ENCODE measurements around the gene LIG3. TPM values are rescaled to one million over a fixed set of nuclear protein-coding genes. Genes with fewer than 3 reads are reported as not detected.
A peak's percentile ranks its signal among the peaks of the same experiment; 100 is the strongest.

LIG3 gene
- polyA plus RNA-seq, 3 donors = 6.0 to 14.6 (median 7.5) TPM

DNA sequence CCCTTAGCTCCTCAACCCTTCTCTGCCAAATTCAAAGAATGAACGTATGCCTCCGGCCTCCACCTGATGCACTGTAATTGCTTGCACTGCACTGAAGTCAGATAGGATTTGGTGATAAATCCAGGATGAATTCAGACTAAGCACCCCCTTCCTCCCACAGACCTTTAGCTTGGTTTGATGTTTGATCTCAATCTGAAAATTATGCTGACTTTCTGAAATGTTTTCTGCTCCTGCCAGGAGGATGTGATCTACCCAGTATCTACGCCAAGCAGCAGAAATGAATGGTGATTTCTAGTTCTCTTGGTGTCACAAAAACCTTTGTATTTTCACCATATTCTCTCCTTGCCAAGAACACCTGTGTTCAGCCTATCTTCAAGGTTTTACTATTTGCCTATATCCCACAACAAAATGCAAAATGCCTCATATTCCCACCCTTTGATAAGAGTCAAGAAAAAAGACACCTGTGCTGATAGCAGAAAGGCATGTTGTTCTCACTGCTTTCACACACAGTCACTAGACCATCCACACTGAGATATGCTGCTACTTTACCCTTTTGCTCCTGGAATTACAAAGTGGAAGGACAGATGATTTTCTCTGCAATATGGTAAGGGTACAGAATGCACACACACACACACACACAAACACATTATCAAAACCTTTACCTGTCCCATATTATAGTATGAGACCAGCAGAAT lies 68.5 kb downstream of the LIG3 start:
- Histone ChIP-seq H3K4me2 (replicated peaks; ENCODE audit: extremely low read depth, low read length, poor library complexity, severe bottlenecking) (no peak overlapping the region), H3K4me1 (ENCODE audit: control insufficient read depth in 1 of 2, insufficient read depth in 2 of 2, low read length in 2 of 2) (peaks cover 53 to 57% of the 10 kb centered on the region in 2 donors), H2AFZ (ENCODE audit: insufficient read depth, low read depth, low read length, poor library complexity, severe bottlenecking) (no peak overlapping the region), H3K9me3 (replicated peaks in 1 of 2; ENCODE audit: control insufficient read depth in 1 of 2, insufficient read depth in 1 of 2, low read length in 2 of 2) (no peaks in the 10 kb centered on the region), H3K9ac (ENCODE audit: insufficient read depth, low read length, poor library complexity, severe bottlenecking) (no peak overlapping the region), H3K36me3 (replicated peaks in 1 of 2; ENCODE audit: control insufficient read depth in 1 of 2, insufficient read depth in 2 of 2, low read length in 2 of 2) (no peaks in the 10 kb centered on the region), H3K27ac (ENCODE audit: low read depth in 1 of 2, low read length in 2 of 2) (no peak overlapping the region), H3K79me2 (ENCODE audit: insufficient read depth, low read length) (peaks cover 77% of the 10 kb centered on the region), H4K20me1 (ENCODE audit: insufficient read depth, low read length) (peaks cover 3% of the 10 kb centered on the region), H3K4me3 (replicated peaks in 1 of 3; ENCODE audit: low read depth in 2 of 3, low read length in 3 of 3) (no peak overlapping the region), H3K27me3 (ENCODE audit: control insufficient read depth in 2 of 2, insufficient read depth in 2 of 2, low read length in 2 of 2) (no peaks in the 10 kb centered on the region)
- H3K9me3 Mint-ChIP-seq = peaks cover 0 to 3% (median 0%) of the 10 kb centered on the region in 7 donors
- H3K27me3 Mint-ChIP-seq (ENCODE audit: low read depth in 3 of 3) = peaks cover 0 to 2% (median 0%) of the 10 kb centered on the region in 3 donors
- 100% methylated on average over 1 of the region's 3 CpGs for WGBS (ENCODE audit: insufficient coverage)
- TF ChIP-seq CTCF (IDR thresholded peaks at IDR 0.05) = no peak
- no peak overlapping the region for H3K4me3 Mint-ChIP-seq
- peaks cover 12 to 18% of the 10 kb centered on the region in 2 donors for H3K36me3 Mint-ChIP-seq
- peak overlapping the region in 3 of 7 donors; percentile 19 to 58 (median 47) for H3K27ac Mint-ChIP-seq
- DNase-seq = no peak
- intact Hi-C loops (cut with micrococcal nuclease) = loop anchor here in 1 of 2 donors (5.0 kb wide), 1 partner anchor 38 kb away; no protein-coding TSS in a partner anchor
- H3K4me1 Mint-ChIP-seq = peaks cover 62% of the 10 kb centered on the region

GRCh38 chr17:35050170-35050569 lies 69.9 kb downstream of the LIG3 start:
- H4K20me1 ChIP-seq (ENCODE audit: insufficient read depth, low read length) = no peaks in the 10 kb centered on the region

More at GRCh38 chr17:35050170-35050569, 69.9 kb downstream of the LIG3 start:
- Histone ChIP-seq H3K79me2 (ENCODE audit: insufficient read depth, low read length) (peaks cover 78% of the 10 kb centered on the region), H3K4me1 (ENCODE audit: control insufficient read depth in 1 of 2, insufficient read depth in 2 of 2, low read length in 2 of 2) (peaks cover 53 to 56% of the 10 kb centered on the region in 2 donors), H3K4me3 (replicated peaks in 1 of 3; ENCODE audit: low read depth in 2 of 3, low read length in 3 of 3) (no peak overlapping the region), H3K27me3 (ENCODE audit: control insufficient read depth in 2 of 2, insufficient read depth in 2 of 2, low read length in 2 of 2) (no peaks in the 10 kb centered on the region), H2AFZ (ENCODE audit: insufficient read depth, low read depth, low read length, poor library complexity, severe bottlenecking) (no peak overlapping the region), H3K4me2 (replicated peaks; ENCODE audit: extremely low read depth, low read length, poor library complexity, severe bottlenecking) (no peak overlapping the region), H3K9ac (ENCODE audit: insufficient read depth, low read length, poor library complexity, severe bottlenecking) (no peak overlapping the region), H3K9me3 (replicated peaks in 1 of 2; ENCODE audit: control insufficient read depth in 1 of 2, insufficient read depth in 1 of 2, low read length in 2 of 2) (no peaks in the 10 kb centered on the region), H3K27ac (ENCODE audit: low read depth in 1 of 2, low read length in 2 of 2) (peak overlapping the region; percentile 80 to 91), H3K36me3 (replicated peaks in 1 of 2; ENCODE audit: control insufficient read depth in 1 of 2, insufficient read depth in 2 of 2, low read length in 2 of 2) (no peaks in the 10 kb centered on the region)
- intact Hi-C loops (cut with micrococcal nuclease) = loop anchor here in 1 of 2 donors (5.0 kb wide), 1 partner anchor 37 kb away; no protein-coding TSS in a partner anchor
- peaks cover 14 to 21% of the 10 kb centered on the region in 2 donors for H3K36me3 Mint-ChIP-seq
- H3K27ac Mint-ChIP-seq = peak overlapping the region; percentile 46 to 98 (median 80)
- 83% methylated on average over 2 of the region's 2 CpGs for WGBS (ENCODE audit: insufficient coverage)
- H3K9me3 Mint-ChIP-seq = peaks cover 0 to 3% (median 0%) of the 10 kb centered on the region in 7 donors
- no peak overlapping the region for H3K4me3 Mint-ChIP-seq
- DNase-seq = no peak
- no peak for TF ChIP-seq CTCF (IDR thresholded peaks at IDR 0.05)
- H3K4me1 Mint-ChIP-seq = peaks cover 64% of the 10 kb centered on the region
- peaks cover 0 to 2% (median 0%) of the 10 kb centered on the region in 3 donors for H3K27me3 Mint-ChIP-seq (ENCODE audit: low read depth in 3 of 3)

All from CD14-positive monocyte (primary cell).